Limb (tissue), 2 donors: Measurements from ENCODE around the gene SSH3.

Experiments
- DNase-seq, 2 donors: peaks; one replicate each; pipeline ENCODE4 v3.0.0-alpha.2; 2016; ENCODE audit errors: extremely low spot score in 2 of 2

SSH3 gene

DNA sequence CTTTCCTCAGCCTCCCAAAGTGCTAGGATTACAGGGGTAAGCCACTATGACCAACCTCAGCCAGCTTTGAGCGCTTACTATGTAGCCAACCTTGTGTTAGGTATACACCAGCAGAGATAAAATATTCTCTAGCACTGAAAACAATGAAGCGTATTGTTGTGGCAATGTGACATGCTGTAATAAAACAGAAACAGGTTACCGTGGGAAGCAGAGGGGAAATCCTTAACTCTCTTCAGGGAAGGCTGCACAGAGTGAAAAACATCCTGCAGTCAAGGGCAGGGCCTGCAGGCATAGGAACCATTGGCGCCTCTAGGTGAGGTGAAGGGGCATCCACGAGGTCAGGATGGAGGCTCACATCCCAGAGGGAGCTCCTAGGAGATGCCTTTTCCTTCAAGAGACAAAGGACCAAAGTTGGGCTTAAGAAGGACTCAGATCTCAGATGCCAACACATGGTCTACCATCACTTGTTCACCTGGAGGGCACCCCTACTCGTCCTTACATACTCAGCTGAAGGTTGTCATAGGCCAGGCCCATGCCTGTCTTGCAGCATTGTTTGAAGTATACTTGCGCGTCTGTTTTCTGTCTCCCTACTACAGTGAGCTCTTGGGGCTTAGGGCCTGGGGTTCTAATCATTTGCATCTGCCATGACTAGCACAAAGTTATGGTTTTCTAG is 42.1 kb downstream of the SSH3 start:
- DNase-seq = no peak

DNA sequence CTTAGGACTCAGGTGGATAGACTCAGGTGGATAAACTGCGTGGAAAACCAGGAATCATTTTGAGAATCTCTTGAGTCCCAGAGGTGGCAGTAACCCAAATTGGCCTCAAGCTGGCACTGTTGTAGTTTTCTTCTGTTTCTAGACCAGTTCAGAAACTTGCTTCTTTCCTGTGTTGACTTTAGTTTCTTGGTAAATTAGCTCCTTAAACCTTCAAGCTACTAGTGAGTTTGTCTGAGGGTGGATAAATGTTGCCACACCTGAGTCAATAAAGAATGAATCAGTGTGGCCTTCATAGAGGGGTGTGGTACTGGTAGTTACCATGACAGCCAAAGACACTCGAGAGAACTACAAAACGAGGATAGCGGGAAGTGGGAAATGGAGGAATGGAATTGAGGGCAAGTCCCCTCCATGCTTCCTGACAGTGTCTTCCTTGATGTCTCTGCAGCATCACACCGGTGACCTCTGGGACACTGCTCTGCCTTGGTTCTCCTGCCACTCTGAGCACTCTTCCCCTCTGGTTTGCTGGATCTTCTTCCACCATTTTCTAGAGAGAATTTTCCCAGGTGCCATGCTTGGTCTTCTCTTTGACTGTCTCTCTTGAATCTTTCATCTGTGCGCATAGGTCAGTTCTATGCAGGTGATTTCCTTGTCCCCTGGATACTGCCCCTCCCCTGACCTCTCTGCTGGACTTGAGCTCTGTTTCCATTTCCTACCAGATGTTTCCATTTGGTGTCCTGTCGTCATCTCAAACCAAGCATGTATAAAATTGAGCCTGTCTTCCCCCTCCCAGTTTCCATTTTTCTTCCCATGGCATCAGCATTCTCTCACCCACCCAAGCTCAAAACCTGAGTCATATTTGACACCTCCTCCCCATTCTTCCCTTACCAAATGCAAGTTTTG is 42.8 kb downstream of the SSH3 start:
- no peak for DNase-seq

DNA sequence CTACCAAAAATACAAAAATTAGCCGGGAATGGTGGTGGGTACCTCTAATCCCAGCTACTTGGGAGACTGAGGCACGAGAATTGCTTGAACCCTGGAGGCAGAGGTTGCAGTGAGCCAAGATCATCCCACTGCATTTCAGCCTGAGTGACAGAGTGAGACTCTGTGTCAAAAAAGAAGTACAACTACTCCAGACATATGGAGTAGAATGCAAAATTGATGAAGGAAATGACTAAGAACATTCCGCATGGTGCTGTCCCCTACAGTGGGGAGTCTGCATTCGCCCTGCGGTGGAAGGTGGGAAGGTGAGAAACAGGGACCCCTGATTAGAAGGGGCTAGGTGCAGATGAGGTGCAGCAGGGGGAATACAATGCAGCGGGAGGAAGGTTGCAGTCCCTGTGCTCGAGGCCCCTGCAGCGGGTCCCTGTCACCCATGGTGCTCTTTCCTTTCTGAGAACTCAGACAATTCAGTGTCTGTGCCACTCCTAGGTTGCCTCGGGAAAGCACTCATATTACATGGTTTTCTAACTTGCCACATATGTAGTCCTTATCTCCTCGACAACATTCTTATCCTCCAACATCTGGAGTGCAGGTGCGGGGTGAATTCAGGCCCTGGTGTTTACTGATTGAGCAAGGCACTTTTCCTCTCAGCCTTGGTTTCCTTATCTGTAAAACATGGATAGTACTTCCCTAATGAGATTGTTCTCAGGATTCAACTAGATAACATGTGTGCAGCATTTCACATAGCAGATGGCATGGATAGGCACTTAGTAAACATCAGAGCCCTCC is 44.8 kb downstream of the SSH3 start:
- DNase-seq = no peak

DNA sequence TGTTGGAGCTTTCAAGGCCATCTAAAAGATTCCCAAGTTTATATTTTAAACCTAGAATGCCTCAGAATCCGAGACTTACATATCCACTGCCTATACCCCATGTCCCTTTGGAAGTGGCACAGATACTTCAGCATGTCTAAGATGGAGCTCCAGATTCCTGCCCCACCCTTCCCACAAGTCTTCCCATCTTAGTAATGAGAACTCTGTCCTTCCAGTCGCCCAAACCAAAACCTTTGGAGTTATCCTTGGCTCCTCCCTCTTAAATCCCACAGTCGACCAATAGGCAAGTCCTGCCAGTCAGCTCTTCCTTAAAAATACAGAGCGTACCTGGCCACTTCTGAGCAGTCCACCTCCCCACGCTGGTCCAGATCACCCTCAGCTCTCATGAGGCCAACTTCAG is 45.7 kb downstream of the SSH3 start:
- DNase-seq = no peak

DNA sequence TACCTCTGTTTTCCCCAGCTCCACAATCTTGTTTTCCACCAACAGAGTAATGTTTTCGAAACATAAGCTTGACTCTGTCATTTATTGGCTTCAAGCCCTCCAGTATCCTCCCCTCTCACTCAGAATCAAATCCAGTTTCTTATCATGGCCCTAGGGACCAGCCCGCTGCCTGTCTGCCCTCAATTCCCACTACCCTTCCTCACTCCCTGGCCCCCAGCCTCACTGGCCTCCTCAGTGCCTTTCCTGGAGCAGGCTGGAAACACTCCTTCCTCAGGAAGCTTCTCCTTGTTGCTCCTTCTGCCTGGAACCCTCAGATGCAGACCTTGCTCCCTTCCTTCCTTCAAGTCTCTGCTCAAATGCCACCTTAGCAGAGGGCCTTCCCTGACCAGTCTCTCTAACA is 46.1 kb downstream of the SSH3 start:
- no peak for DNase-seq

DNA sequence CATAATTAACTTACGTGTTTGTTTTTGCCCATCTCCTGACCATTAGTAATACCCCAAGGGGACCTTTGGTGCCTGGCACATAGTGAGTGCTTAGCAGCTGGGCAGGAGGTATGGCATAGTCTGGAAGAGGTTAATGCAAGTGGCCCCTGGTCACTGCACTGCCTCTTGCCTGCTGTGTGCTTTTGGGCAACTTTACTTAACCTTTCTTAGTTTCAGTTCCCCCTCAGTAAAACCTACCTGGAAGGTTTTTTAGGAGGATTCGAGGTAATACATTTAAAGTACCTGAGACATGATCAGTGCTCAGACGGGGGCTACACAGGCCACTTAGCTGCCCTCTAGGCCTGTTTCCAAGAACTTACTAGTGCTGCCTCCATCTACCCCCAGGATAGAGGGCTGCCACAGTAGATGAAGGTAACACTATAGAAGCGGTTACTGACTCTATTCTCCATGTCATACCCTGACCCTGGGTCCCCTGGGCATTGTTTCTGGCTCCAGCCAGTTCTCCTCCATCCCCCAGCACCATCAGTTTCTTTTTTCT is 46.7 kb downstream of the SSH3 start:
- no peak for DNase-seq

DNA sequence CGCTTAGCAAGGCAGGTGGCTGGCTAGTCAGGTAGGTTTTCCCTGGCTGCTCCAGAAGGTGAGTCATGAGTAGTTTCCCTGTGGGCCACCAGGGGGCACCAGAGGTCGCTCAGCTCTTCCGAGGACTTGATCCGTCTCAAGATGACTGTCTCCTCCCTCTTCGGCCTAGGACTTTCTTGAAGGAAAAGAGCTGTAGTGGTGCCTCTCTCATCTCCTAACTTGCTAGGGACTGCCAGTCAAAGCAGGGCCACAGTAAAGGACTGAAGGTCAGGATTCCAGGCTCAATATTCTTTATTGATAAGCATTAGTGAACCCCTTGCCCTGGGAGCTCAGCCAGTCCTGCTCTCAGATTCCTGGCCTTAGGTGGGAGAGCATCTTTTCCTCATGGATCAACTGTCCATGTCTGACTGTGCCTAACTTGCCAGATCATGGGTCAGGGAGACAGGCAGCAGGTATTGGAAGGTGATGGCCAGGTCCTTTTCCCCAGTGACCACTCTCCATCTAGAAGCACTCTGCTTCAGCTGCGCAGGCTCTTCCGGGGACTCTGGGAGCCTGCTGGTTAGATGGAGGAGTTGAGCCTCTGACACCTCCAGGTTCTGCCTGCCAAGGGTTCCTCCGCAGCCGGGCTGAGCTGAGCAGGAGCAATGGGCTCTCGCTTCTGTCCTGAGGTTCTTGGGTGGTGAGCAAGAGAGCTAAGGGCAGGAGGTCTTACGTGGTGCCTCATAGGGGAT is 48.1 kb downstream of the SSH3 start:
- peak; percentile 76 to 87 for DNase-seq

DNA sequence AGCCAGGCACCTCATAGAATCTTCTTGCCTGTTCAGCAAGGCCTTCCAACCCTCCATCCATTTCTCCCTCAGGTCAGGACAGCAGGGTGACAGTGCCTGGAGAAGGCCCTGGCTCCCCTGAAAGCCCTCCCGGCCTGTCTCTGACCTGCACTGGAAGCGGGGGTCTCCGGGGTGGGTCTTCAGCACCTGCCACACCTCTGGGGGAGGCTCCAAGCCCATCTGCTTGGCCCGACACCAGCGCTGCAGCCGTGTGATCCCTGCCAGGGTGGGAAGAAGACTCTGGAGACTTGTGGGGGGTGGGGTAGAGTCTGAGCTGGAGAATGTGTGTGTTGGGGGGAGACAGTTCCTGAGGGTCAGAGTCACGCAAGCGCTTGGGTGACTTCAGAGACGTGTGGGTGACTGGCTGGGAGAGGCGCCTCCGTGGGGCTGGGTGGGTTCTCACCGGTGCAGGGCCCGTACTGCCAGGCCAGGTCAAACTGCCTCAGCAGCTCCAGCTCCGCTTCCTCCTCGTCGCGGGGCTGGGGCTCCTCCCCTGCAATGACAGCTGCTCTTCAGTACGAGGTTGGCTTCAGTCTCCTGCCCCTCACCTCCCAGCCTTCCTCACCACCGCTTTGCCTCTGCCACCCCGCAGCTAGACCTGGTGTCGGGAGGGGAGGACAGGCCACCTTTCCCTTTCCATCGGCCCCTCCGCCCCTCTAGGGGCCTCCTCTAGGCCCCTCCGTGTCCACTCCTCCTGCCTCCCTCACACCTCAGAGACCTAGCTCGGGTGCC is 49.4 kb downstream of the SSH3 start:
- no peak for DNase-seq

DNA sequence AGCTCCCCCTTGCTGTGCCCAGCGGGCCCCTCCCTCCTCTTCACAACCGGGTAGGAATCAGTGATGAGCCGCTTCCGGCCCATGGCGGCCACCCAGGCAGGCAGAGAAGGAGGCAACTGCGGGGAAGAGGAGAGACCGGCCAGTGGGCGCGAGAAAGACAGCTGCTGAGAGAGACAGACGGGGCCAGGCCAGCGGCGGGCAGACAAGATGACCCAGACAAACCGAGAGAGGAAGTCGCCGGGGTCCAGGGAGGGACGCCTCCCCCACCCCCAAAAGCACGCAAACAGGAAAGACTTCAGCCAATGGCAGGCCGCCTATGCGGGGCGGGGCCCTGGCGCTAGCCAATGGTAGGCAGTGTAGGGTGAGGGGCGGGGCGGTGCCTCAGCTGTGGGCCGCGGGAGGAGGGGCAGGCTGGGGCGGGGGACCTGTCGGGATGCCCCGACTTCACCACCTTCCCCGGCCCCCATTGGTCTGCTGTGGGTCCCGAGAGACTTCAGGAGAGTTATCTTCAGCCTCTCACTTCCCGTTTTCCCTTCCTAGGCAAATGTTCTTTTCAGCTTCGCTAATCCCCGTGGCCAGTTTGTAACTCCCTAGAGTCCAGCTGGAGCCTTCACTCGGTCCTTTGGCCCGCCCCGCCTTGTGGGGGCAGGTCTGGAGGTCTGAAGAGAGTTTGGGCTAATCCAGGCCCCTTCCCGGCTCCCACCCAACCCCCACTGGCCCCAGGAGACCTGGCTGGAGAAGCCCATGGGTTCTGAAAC is 50.2 kb downstream of the SSH3 start, which contains the start of gene POLD4:
Gene POLD4 (minus strand): TSS at position 230 of the 758 bp plus-strand sequence. CDS start 147 bp downstream, at position 83.
- peak; percentile 95 to 97 for DNase-seq

DNA sequence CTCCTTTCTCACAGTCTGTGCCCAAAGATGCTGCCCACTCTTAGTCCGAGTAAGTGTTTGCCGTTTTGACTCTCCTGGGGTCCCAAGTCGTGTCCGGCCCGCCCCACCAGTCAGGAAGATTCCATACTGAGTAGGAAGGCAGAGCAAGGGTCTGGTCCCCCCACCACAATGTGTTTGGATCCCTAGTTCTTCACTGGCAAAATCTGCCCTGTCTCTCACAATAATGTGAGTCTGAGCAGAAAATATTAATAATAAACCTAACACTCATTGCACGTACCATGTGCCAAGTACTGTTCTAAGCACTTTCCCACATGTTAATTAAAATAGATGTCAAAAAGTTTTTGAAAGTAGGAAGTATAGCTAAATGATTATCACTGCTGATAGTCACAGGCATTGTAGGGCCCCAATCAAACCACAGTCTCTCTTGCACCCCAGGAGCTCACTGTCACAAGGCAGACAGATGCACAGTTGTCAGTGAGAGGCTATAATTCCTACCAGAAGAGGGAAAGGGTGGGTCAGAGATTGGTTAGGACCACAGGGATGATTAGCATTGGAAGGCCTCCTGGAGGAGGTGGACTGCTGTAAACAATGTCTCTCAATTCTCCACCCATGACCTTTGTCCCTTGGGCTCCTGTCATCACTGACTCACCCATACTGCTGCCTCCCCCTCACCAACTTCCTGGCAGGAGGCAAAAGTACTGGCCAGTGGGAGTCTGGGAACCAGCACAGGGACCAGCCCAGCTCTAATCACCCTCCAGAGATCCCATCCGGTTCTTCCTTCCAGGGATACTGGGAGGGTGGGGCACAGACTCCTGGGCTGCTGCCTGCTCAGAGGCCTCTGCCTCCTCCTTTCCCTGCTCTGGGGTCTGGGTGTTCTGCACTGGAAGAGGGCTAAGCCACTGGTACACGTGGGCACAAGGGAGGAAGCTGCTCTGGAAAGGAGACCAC is 51.0 kb downstream of the SSH3 start:
- no peak for DNase-seq

DNA sequence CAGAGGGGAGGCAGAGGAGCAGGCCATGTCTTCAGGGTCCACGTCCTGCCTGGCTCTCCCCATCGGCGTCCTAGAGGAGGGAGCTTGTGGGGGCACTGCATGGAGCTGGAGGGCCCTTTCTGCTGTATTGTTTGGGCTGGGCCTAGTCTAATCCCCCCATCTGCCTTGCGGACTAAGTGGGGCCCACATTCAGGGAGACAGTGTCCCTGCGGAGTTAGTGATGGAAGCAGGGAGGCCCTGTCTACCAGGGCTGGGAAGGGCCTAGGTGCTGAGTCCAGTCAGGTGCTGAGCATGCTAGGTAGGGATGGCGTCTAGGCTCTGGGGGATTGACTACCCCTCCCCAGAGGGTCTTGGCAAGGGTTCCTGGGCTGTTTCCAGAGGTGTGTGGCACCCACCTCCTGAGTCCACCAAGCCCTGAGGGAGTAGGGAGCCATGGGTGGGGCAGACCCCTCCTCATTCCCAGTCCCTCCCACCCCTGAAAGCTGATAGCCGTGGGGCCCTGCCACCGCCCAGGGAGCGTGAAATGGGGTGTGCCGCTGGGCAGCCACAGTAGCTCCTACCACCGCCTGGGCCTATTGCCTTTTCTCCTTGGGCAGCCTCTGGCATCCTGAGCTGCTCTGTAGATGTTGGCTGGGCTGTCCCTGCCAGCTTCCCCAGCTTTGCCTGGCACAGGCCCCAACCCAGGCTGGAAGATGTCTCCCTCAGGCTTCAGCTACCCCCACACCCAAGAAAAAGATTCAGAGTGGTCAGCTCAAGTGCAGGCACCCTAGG is 51.9 kb downstream of the SSH3 start:
- DNase-seq = no peak

DNA sequence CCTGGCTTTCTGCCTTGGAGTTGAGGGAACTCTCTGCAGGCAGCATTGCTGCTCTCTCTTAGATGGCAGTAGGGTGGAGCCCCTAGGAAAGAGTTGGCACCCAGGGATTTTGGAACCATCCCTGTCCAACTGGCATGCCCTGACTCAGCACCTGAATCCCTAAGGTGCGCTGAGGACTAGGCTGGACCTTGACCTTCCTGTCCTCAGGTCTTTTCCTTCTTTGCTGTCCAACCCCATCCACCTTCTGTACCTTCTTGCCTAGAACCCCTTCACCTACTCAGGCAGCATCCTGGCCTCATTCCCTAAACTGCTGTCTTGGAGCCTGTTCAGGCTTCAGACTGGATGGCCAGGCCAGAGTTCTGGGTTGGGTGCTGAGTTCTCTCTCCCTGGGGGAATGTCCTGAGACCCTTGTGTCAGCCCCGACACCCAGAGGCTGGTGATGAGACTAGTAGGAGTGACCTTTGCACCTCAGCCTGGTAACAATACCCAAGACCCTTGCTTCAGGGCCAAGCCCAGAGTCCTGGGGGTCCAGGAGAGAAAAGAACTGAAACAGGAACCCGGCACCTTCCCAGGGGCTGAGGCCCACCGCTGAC is 52.6 kb downstream of the SSH3 start:
- no peak for DNase-seq

DNA sequence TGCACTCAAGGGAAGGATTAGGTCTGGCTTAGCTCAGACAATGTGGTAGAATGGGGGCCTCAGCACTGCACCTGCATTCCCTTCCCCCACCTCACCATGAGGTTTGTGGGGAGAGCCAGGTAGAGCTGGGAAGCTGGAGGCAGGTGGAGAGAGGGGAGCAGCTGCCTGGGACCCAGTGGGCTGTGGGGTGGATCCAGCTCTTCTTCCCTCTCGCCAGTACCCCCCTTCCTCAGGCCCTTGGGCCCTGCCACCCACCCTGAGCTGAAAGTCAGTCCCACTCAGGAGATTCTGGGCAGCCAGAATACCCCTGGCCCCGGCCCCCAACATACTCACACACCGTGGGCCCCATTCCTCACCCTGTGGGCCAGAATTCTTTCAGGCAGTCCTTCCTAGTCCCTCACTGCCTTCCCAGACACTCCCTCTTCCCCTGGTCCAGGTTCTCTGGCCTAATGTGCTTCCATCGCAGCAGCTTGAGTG is 53.1 kb downstream of the SSH3 start:
- no peak for DNase-seq

DNA sequence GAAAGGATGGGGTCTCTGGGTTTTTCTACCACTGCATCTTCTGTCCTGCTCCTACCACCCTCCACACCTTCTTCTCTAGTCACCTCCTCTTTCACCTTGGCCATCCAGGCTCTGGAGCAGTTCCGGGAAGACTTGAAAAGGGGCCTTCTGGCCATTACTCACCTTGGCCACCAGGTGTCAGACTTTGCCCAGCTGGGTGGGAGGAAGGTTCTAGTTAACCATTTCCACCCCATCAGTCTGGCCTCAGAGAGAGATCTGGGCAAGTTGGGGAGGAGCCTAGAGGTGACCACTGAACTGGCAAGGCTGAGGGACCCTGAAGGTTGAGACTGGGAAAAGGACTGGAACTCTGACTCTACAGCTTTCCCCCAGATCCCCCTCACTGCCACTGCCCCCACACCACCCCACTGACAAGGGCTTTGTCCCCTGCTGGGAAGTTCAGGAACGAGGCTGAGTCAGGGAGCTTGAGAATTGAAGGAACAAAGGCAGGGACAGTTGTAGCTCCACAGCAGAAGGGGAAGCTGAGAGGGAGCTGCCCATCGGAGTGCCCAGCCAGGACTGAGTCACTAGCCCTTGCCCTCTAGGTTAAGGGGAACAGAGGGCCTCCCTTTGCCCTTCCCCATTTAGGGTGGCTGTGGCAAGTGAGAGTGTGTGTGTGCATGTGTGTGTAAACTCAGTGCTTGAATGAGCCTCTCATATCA is 53.7 kb downstream of the SSH3 start:
- DNase-seq = peak; percentile 67 to 78

DNA sequence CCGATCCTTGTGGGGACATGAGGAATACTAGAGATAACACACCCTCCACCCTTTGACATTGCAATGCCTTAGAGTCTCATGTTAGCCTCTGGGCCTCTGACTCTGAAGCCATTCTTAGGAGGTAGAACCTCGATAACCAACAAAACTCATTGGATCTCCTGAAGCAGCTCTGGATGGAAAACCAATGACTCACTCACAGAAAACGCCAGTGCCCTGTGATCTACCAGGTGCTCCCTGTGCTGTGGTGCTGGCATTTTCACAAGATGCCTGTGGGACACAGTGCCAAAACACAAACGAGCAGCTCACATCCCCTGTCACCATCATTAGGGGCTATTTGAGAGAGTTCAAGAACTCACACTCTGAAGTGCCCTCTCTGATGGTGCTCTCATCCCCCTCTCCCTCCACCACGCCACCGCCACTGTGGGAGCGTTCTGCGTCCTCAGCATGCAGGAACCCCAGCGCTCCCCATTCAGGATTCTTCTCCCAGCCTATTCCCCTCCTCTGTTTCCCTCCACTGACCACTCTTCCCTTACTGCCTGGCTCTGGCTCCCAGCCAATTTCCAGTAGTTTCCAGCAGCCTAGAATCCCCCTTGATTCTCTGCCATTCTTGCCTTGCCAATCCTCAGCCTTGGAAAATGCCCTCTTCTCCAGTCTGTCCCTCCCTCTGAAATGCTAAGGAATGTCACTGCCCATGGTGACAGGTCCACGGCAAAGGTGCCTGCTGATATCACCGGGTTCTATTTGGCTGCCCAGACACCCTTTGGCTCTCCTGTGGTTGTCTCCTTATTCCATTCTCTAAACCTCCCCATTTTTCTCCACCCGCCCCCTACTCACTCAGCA is 54.7 kb downstream of the SSH3 start:
- DNase-seq = no peak
